ENCODE measurements around the gene DZIP1L. TPM values are rescaled to one million over a fixed set of nuclear protein-coding genes. Genes with fewer than 3 reads are reported as not detected.

Gene DZIP1L
- polyA plus RNA-seq, 3 donors from 2014 or later = not detected

- Mint-ChIP-seq H3K4me3 (no peak overlapping the region), H3K27ac (no peak overlapping the region), H3K9me3 (no peaks in the 10 kb centered on the region), H3K4me1 (no peaks in the 10 kb centered on the region), H3K36me3 (no peaks in the 10 kb centered on the region), H3K27me3 (ENCODE audit: low read depth in 3 of 3) (peaks cover 0 to 3% (median 0%) of the 10 kb centered on the region in 3 donors)
- DNase-seq = no peak
Observed at GRCh38 chr3:138027821-138028220, 87.6 kb downstream of the DZIP1L start.

- H3K4me1 Mint-ChIP-seq = no peaks in the 10 kb centered on the region
- no peaks in the 10 kb centered on the region for H3K9me3 Mint-ChIP-seq
- no peak overlapping the region for H3K4me3 Mint-ChIP-seq
- H3K27ac Mint-ChIP-seq = no peak overlapping the region
- no peaks in the 10 kb centered on the region for H3K27me3 Mint-ChIP-seq (ENCODE audit: low read depth in 3 of 3)
- H3K36me3 Mint-ChIP-seq = no peaks in the 10 kb centered on the region
- no peak for DNase-seq
Observed at GRCh38 chr3:138025553-138025952, 89.9 kb downstream of the DZIP1L start.

- peaks cover 0 to 1% (median 0%) of the 10 kb centered on the region in 6 donors for H3K9me3 Mint-ChIP-seq
- H3K27me3 Mint-ChIP-seq (ENCODE audit: low read depth in 3 of 3) = peaks cover 0 to 2% (median 0%) of the 10 kb centered on the region in 3 donors
- H3K27ac Mint-ChIP-seq = no peak overlapping the region
- H3K4me1 Mint-ChIP-seq = no peaks in the 10 kb centered on the region
- H3K36me3 Mint-ChIP-seq = no peaks in the 10 kb centered on the region
- no peak for DNase-seq
- H3K4me3 Mint-ChIP-seq = no peak overlapping the region
Observed at GRCh38 chr3:138023754-138024153, 91.7 kb downstream of the DZIP1L start.

GRCh38 chr3:138019281-138020069 lies 95.9 kb downstream of the DZIP1L start:
- peaks cover 0 to 2% (median 1%) of the 10 kb centered on the region in 3 donors for H3K27me3 Mint-ChIP-seq (ENCODE audit: low read depth in 3 of 3)

GRCh38 chr3:138016065-138016464 lies 99.3 kb downstream of the DZIP1L start:
- peaks cover 0 to 5% (median 0%) of the 10 kb centered on the region in 6 donors for H3K9me3 Mint-ChIP-seq
- no peak overlapping the region for H3K27ac Mint-ChIP-seq
- no peak for DNase-seq
- H3K27me3 Mint-ChIP-seq (ENCODE audit: low read depth in 3 of 3) = peaks cover 0 to 4% (median 1%) of the 10 kb centered on the region in 3 donors
- H3K4me1 Mint-ChIP-seq = no peaks in the 10 kb centered on the region
- H3K36me3 Mint-ChIP-seq = no peaks in the 10 kb centered on the region
- H3K4me3 Mint-ChIP-seq = no peak overlapping the region

More at GRCh38 chr3:138019281-138020069, 95.9 kb downstream of the DZIP1L start:
- H3K27ac Mint-ChIP-seq = no peak overlapping the region
- H3K4me1 Mint-ChIP-seq = no peaks in the 10 kb centered on the region
- H3K4me3 Mint-ChIP-seq = no peak overlapping the region
- H3K9me3 Mint-ChIP-seq = peaks cover 0 to 2% (median 0%) of the 10 kb centered on the region in 6 donors
- H3K36me3 Mint-ChIP-seq = no peaks in the 10 kb centered on the region
- no peak for DNase-seq

- no peak overlapping the region for H3K4me3 Mint-ChIP-seq
- no peaks in the 10 kb centered on the region for H3K36me3 Mint-ChIP-seq
- H3K4me1 Mint-ChIP-seq = no peaks in the 10 kb centered on the region
- H3K27me3 Mint-ChIP-seq (ENCODE audit: low read depth in 3 of 3) = peaks cover 0 to 3% (median 1%) of the 10 kb centered on the region in 3 donors
- H3K9me3 Mint-ChIP-seq = peaks cover 0 to 3% (median 0%) of the 10 kb centered on the region in 6 donors
- DNase-seq = no peak
- no peak overlapping the region for H3K27ac Mint-ChIP-seq
Observed at GRCh38 chr3:138012526-138012925, 102.9 kb downstream of the DZIP1L start.

Other genes with a start within 250 kb of the DZIP1L start
- not detected for gene CLDN18, start 105.4 kb downstream of the DZIP1L start, polyA plus RNA-seq
- gene A4GNT, start 16.8 kb upstream of the DZIP1L start, polyA plus RNA-seq = not detected
- gene DBR1, start 59.3 kb upstream of the DZIP1L start, polyA plus RNA-seq = 10 to 100 TPM in 2 of 3 donors, 1 to 10 TPM in 1; 7.3 to 14.0 (median 11.5) TPM
- gene ARMC8, start 71.7 kb upstream of the DZIP1L start, polyA plus RNA-seq = 10 to 100 TPM; 33.5 to 61.1 (median 34.1) TPM
- gene NME9, start 214.2 kb upstream of the DZIP1L start, polyA plus RNA-seq = under 1 TPM in 1 of 3 donors, not detected in 2; 0.50 TPM
- not detected for gene MRAS, start 233.0 kb upstream of the DZIP1L start, polyA plus RNA-seq

All from immature natural killer cell (primary cell).